ENCODE measurements around the gene MRAS.
A peak's percentile ranks its signal among the peaks of the same experiment; 100 is the strongest.
"Not testable (repeated sequence)": the region's sequence is repeated elsewhere in the genome, so short reads cannot be mapped to it uniquely, and the experiment has no call there.

MRAS gene

DNA sequence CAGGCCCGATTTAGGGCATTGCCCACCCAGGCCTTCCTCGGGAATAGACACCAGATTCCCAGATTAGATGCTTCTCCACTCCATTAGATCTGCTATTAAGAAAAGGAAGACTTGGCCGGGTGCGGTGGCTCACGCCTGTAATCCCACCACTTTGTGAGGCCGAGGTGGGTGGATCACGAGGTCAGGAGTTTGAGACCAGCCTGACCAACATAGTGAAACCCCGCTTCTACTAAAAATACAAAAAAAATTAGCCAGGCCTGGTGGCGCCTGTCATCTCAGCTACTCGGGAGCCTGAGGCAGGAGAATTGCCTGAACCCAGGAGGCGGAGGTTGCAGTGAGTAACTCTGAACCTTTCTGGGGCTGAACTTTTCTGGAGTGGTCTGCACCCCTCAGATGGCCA, 28.8 kb downstream of the MRAS start:
- not testable (repeated sequence) for H3K4me3 ChIP-seq (ENCODE audit: extremely low read depth, insufficient read depth, low read length, poor library complexity, severe bottlenecking); H3K4me1 ChIP-seq (ENCODE audit: control insufficient read depth, insufficient read depth, low read length, poor library complexity, severe bottlenecking); H3K27ac ChIP-seq (ENCODE audit: low read depth, low read length, severe bottlenecking); H3K9me3 ChIP-seq (ENCODE audit: control insufficient read depth, low read length)
- peaks cover 15% of the 10 kb centered on the region for H3K36me3 ChIP-seq (ENCODE audit: control insufficient read depth, insufficient read depth, low read length)
- 96 to 97% methylated on average over 10 of the region's 11 CpGs for WGBS, 2 experiments (ENCODE audit: insufficient coverage in 2 of 2)

DNA sequence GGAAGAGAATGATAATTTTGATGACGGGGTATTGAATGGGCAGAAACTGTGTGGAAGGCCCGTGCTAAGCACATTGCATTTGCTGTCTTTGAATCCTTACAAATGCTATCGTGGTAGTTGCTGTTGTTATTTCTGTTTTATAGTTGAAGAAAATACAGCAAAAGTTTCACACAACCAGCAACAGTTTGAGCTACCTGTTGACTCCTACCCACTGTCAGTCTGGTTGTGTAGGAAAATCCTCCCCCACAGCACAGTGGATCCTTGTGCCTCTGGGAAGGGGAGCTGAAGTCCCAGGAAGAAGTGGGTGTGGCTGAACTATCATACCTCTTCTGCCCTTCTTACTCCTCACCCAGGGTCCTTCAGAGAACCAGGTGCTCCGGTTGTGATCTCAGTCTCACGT, 29.4 kb downstream of the MRAS start:
- Histone ChIP-seq H3K9me3 (ENCODE audit: control insufficient read depth, low read length) (no peaks in the 10 kb centered on the region), H3K4me1 (ENCODE audit: control insufficient read depth, insufficient read depth, low read length, poor library complexity, severe bottlenecking) (peaks cover 3% of the 10 kb centered on the region), H3K4me3 (ENCODE audit: extremely low read depth, insufficient read depth, low read length, poor library complexity, severe bottlenecking) (no peak overlapping the region), H3K27ac (ENCODE audit: low read depth, low read length, severe bottlenecking) (no peak overlapping the region), H3K36me3 (ENCODE audit: control insufficient read depth, insufficient read depth, low read length) (peaks cover 15% of the 10 kb centered on the region)
- WGBS, 2 experiments (ENCODE audit: insufficient coverage in 2 of 2), result 91 to 95% methylated on average over 4 of the region's 5 CpGs

DNA sequence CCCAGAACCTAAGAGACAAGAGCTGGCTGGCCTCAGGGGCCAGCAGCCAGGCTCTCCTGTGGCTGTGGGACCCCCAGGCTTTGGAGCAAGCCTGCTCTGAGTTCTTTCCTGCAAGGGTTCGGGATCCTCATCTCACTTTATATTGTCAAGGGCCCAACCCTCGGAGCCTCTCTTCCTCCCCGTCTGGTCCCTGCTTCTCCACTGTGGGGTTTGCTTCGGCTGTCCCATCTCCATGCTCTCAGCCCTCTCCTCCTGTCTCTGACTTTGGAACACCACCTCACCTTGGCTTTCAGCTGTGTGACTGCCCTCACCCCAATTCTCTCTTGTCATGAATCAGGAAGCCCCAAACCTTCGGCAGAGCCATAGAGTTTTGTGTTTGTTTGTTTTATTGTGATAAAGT, 30.0 kb downstream of the MRAS start:
- WGBS, 2 experiments (ENCODE audit: insufficient coverage in 2 of 2), result 91 to 93% methylated on average over 2 to 4 of the region's 5 CpGs
- peaks cover 3% of the 10 kb centered on the region for H3K4me1 ChIP-seq (ENCODE audit: control insufficient read depth, insufficient read depth, low read length, poor library complexity, severe bottlenecking)
- H3K9me3 ChIP-seq (ENCODE audit: control insufficient read depth, low read length), result no peaks in the 10 kb centered on the region
- no peak overlapping the region for H3K4me3 ChIP-seq (ENCODE audit: extremely low read depth, insufficient read depth, low read length, poor library complexity, severe bottlenecking)
- no peak overlapping the region for H3K27ac ChIP-seq (ENCODE audit: low read depth, low read length, severe bottlenecking)
- H3K36me3 ChIP-seq (ENCODE audit: control insufficient read depth, insufficient read depth, low read length), result peaks cover 15% of the 10 kb centered on the region

DNA sequence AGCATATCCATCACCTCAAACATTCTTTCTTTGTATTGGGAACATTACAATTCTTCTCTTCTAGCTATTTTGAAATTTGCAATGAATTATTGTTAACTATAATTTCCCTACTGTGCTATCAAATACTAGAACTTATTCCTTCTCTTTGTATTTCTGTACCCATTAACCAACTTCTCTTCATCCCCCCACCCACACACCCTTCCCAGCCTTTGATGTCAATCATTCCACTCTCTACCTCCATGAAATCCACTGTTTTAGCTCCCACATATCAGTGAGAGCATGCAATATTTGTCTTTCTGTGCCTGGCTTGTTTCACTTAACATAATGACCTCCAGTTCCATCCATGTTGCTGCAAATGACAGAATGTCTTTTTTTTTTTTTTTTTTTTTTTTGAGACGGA, 30.6 kb downstream of the MRAS start:
- peaks cover 15% of the 10 kb centered on the region for H3K36me3 ChIP-seq (ENCODE audit: control insufficient read depth, insufficient read depth, low read length)
- peaks cover 3% of the 10 kb centered on the region for H3K4me1 ChIP-seq (ENCODE audit: control insufficient read depth, insufficient read depth, low read length, poor library complexity, severe bottlenecking)
- no peak overlapping the region for H3K27ac ChIP-seq (ENCODE audit: low read depth, low read length, severe bottlenecking)
- no CpG with 5 or more reads among the region's 1 CpG for WGBS, 2 experiments (ENCODE audit: insufficient coverage in 2 of 2)
- no peaks in the 10 kb centered on the region for H3K9me3 ChIP-seq (ENCODE audit: control insufficient read depth, low read length)
- H3K4me3 ChIP-seq (ENCODE audit: extremely low read depth, insufficient read depth, low read length, poor library complexity, severe bottlenecking), result no peak overlapping the region

DNA sequence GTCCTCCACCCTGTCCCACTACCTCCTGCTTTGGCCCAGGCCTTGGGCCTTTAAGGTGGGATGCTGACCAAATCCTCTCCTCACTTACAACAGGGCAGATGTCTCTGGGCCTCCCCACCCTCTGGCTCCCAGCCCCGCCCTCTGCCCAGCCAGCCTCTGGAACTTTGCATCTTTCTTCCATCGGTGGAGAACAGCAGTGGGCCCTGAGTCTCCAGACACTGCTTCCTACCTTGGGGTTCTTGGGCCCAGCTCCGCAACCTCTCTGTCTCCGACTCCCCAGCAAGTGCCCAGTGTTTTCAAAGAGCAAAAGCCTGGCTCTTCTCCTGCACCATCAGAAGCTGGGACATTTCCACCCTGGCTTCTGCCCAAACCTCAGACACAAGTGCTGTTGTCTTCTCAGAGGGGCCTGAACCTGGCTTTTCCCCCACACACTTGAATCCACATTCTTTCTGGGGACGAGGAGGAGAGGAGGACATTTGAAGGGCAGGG, 33.1 kb downstream of the MRAS start:
- peak overlapping the region; percentile 57 for H3K27ac ChIP-seq (ENCODE audit: low read depth, low read length, severe bottlenecking)
- no peaks in the 10 kb centered on the region for H3K4me1 ChIP-seq (ENCODE audit: control insufficient read depth, insufficient read depth, low read length, poor library complexity, severe bottlenecking)
- 89 to 97% methylated on average over 4 of the region's 5 CpGs for WGBS, 2 experiments (ENCODE audit: insufficient coverage in 2 of 2)
- peaks cover 8% of the 10 kb centered on the region for H3K36me3 ChIP-seq (ENCODE audit: control insufficient read depth, insufficient read depth, low read length)
- no peaks in the 10 kb centered on the region for H3K9me3 ChIP-seq (ENCODE audit: control insufficient read depth, low read length)
- H3K4me3 ChIP-seq (ENCODE audit: extremely low read depth, insufficient read depth, low read length, poor library complexity, severe bottlenecking), result no peak overlapping the region

DNA sequence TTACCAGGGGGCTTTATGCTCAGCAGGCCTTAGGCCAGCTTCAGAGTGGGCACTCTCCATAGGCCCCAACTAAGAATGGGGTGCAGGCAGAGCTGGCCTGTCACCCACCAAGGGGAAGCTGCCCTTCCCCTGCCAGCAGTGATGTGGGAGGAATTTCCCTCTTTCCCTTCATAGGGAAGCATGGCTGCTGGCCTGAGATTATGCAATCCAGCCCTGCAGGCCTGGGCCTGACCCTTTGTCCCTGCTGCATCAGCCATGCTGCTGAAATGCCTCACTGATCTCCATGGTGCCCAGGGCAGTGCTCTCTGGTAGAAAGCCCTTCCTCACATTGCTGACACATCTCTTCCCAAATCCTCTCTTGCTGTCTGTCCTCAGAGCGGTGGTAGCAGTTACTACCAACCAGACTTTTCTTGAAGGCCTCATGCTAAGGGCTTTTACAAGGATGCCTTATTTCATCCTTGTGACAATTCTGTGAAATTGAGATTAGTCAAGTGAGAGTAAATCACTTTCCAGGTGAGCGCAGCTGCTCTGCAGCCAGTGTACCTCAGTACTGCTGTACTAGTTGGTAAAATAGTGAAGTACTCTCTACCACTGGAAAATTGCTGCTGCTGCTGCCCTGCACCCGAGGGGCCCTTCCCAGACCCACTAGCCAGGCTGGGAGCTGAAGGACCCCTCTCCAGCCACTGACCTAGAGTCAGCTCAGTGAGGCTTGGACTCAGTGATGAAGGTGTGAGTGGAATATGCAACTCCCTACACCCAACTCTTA, 33.8 kb downstream of the MRAS start:
- Histone ChIP-seq H3K4me1 (ENCODE audit: control insufficient read depth, insufficient read depth, low read length, poor library complexity, severe bottlenecking) (no peaks in the 10 kb centered on the region), H3K36me3 (ENCODE audit: control insufficient read depth, insufficient read depth, low read length) (peaks cover 8% of the 10 kb centered on the region), H3K9me3 (ENCODE audit: control insufficient read depth, low read length) (no peaks in the 10 kb centered on the region), H3K4me3 (ENCODE audit: extremely low read depth, insufficient read depth, low read length, poor library complexity, severe bottlenecking) (no peak overlapping the region), H3K27ac (ENCODE audit: low read depth, low read length, severe bottlenecking) (peak overlapping the region; percentile 57)
- whole genome bisulfite sequencing, 2 experiments (ENCODE audit: insufficient coverage in 2 of 2), result 100% methylated on average over 2 of the region's 3 CpGs

DNA sequence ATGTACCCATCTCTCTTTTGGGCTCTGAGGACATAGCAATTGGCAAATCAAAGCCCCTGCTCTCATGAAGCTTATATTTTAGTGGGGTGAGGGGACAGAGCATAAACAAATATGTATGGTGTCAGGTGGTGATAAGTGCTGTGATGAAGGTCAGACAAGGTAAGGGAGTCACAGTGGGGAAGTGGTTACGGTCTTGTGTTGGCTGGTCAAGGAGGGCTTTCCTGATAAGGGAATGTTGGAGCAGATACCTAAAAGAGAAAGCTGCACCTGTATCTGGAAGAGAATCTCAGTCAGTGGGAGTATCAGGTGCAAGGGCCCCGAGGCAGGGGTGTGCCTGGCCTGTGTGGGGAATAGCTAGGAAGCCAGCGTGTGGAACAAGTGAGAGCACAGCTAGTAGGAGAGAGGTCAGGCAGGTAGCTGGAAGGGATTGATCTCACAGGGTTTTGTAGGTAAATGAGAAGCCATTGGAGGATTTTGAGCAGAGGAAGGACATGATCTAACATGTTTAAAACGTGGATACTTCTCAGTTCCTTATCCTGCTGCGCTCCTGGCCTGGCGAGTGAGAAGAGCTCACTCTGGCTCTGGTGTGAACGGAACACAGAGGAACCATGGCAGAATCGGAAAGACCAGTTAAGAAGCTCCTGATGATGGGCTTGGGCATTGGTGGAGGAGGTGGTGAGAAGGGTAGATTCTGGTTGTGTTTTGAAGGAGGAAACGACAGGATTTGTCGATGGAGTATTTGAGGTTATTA, 35.5 kb downstream of the MRAS start:
- peaks cover 4% of the 10 kb centered on the region for H3K36me3 ChIP-seq (ENCODE audit: control insufficient read depth, insufficient read depth, low read length)
- 92 to 93% methylated on average over 10 of the region's 10 CpGs for WGBS, 2 experiments (ENCODE audit: insufficient coverage in 2 of 2)
- H3K9me3 ChIP-seq (ENCODE audit: control insufficient read depth, low read length), result no peaks in the 10 kb centered on the region
- H3K4me1 ChIP-seq (ENCODE audit: control insufficient read depth, insufficient read depth, low read length, poor library complexity, severe bottlenecking), result no peaks in the 10 kb centered on the region
- no peak overlapping the region for H3K27ac ChIP-seq (ENCODE audit: low read depth, low read length, severe bottlenecking)
- H3K4me3 ChIP-seq (ENCODE audit: extremely low read depth, insufficient read depth, low read length, poor library complexity, severe bottlenecking), result no peak overlapping the region

DNA sequence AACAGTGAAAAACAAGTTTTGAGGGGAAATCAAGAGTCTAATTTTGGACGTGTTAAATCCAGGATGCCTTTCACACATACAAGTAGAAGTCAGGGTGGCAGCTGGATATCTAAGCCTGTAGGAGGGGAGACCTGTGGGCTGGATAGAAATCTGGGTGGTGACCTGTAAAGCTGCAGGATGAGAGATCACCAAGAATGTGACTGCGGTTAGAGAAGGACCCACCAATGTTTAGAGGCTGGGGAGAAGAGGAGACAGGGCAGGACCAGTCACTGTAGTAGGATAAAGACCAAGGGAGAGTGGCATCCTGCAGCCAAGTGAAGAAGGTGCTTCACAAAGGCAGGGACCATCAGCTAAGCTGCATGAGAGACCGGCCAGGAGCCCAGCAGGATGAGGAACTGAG, 36.2 kb downstream of the MRAS start:
- H3K27ac ChIP-seq (ENCODE audit: low read depth, low read length, severe bottlenecking), result no peak overlapping the region
- 87 to 91% methylated on average over 2 to 3 of the region's 3 CpGs for WGBS, 2 experiments (ENCODE audit: insufficient coverage in 2 of 2)
- H3K4me1 ChIP-seq (ENCODE audit: control insufficient read depth, insufficient read depth, low read length, poor library complexity, severe bottlenecking), result peaks cover 3% of the 10 kb centered on the region
- H3K9me3 ChIP-seq (ENCODE audit: control insufficient read depth, low read length), result no peaks in the 10 kb centered on the region
- H3K36me3 ChIP-seq (ENCODE audit: control insufficient read depth, insufficient read depth, low read length), result peaks cover 4% of the 10 kb centered on the region
- H3K4me3 ChIP-seq (ENCODE audit: extremely low read depth, insufficient read depth, low read length, poor library complexity, severe bottlenecking), result no peak overlapping the region

DNA sequence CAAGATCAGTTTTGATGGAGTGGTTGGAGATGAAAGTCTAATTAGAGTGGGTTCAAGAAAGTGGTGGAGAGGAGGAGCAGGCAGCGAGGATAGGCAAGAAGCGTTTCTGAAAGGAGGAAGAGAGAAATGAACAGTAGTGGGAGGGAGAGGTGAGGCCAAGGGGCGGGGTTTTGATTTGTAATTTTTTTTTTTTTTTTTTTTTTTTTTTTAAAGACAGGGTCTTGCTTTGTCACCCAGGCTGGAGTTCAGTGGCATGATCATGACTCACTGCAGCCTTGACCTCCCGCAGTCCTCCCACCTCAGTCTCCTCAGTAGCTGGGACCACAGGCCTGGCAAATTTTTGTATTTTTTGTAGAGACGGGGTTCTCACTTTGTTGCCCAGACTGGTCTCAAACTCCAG, 36.6 kb downstream of the MRAS start:
- Histone ChIP-seq H3K4me3 (ENCODE audit: extremely low read depth, insufficient read depth, low read length, poor library complexity, severe bottlenecking) (no peak overlapping the region), H3K9me3 (ENCODE audit: control insufficient read depth, low read length) (no peaks in the 10 kb centered on the region), H3K4me1 (ENCODE audit: control insufficient read depth, insufficient read depth, low read length, poor library complexity, severe bottlenecking) (peaks cover 7% of the 10 kb centered on the region), H3K36me3 (ENCODE audit: control insufficient read depth, insufficient read depth, low read length) (peaks cover 4% of the 10 kb centered on the region), H3K27ac (ENCODE audit: low read depth, low read length, severe bottlenecking) (no peak overlapping the region)
- 89 to 100% methylated on average over 1 to 2 of the region's 5 CpGs for WGBS, 2 experiments (ENCODE audit: insufficient coverage in 2 of 2)

DNA sequence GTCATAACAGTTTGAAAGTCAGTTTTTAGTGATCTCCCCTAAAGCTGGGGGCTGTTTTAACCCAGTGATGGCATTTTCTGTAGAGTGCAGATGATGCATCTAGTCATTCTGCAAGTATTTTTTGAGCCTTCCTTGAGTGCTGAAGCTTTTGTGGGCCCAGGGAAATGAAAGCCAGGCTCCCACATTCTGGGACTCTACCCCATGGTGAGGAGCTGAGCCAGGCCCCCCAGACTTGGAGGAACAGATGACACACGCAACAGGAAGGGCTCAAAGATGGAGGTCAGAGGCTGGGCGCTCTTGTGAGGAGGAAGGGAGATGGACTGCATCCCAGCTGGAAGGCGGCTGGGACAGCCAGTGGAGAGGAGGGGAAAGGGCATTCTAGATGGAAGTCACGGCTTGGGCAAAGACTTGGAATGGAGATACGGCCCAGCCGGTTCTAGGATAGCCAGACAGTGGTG, 40.8 kb downstream of the MRAS start:
- Histone ChIP-seq H3K9me3 (ENCODE audit: control insufficient read depth, low read length) (no peaks in the 10 kb centered on the region), H3K36me3 (ENCODE audit: control insufficient read depth, insufficient read depth, low read length) (peaks cover 4% of the 10 kb centered on the region), H3K4me1 (ENCODE audit: control insufficient read depth, insufficient read depth, low read length, poor library complexity, severe bottlenecking) (peaks cover 16% of the 10 kb centered on the region), H3K27ac (ENCODE audit: low read depth, low read length, severe bottlenecking) (no peak overlapping the region), H3K4me3 (ENCODE audit: extremely low read depth, insufficient read depth, low read length, poor library complexity, severe bottlenecking) (no peak overlapping the region)
- 93 to 96% methylated on average over 4 to 6 of the region's 6 CpGs for WGBS, 2 experiments (ENCODE audit: insufficient coverage in 2 of 2)

Data from mesodermal cell (in vitro differentiated cells).